ENCODE data around the gene ECHS1. TPM values are rescaled to one million over a fixed set of nuclear protein-coding genes. Genes with fewer than 3 reads are reported as not detected.

The ECHS1 gene
- polyA plus RNA-seq, 1 donor from 2014 or later: 122 TPM

DNA sequence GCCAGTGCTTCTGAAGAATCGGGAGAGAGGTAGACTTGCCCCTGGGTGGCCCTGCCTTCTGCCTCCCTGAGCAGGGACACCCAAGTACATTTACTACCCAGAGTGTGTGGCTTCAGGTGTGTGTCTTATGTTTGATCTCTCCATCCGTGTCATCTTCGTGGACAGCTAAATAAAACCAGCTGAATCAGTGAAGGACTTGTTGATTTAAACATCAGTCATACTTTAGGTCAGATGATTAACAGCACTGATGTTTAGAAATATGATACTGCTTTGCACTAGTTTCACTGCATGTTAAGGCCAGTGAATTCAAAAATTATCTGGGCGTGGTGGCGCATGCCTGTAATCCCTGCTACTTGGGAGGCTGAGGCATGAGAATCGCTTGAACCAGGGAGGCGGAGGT, 24.8 kb upstream of the ECHS1 start:
- Histone ChIP-seq H3K9me2 (ENCODE audit: insufficient read depth, low read length) (no peaks in the 10 kb centered on the region), H3K4me2 (ENCODE audit: low read length) (no peak overlapping the region), H3F3A (ENCODE audit: insufficient read depth, low read length, poor library complexity, severe bottlenecking) (no peaks in the 10 kb centered on the region), H2AFZ (ENCODE audit: low read depth, low read length) (no peak overlapping the region), H3K27ac (ENCODE audit: low read length) (no peak overlapping the region), H3K4me3 (ENCODE audit: low read length) (no peak overlapping the region), H4K20me1 (ENCODE audit: insufficient read depth) (no peaks in the 10 kb centered on the region), H3K27me3 (ENCODE audit: insufficient read depth, low read depth, low read length) (no peaks in the 10 kb centered on the region), H3K9me3 (ENCODE audit: low read length) (no peaks in the 10 kb centered on the region), H3K36me3 (ENCODE audit: insufficient read depth, low read length) (no peaks in the 10 kb centered on the region), H3K79me2 (replicated peaks; ENCODE audit: insufficient read depth, low read length) (peaks cover 6% of the 10 kb centered on the region), H3K9ac (ENCODE audit: low read length) (no peak overlapping the region)
- TF ChIP-seq RAD21 (conservative IDR thresholded peaks at IDR 0.05): no peak
- no peak for TF ChIP-seq SMC3 (conservative IDR thresholded peaks at IDR 0.05; ENCODE audit: poor library complexity)
- TF ChIP-seq, protein P1, sequence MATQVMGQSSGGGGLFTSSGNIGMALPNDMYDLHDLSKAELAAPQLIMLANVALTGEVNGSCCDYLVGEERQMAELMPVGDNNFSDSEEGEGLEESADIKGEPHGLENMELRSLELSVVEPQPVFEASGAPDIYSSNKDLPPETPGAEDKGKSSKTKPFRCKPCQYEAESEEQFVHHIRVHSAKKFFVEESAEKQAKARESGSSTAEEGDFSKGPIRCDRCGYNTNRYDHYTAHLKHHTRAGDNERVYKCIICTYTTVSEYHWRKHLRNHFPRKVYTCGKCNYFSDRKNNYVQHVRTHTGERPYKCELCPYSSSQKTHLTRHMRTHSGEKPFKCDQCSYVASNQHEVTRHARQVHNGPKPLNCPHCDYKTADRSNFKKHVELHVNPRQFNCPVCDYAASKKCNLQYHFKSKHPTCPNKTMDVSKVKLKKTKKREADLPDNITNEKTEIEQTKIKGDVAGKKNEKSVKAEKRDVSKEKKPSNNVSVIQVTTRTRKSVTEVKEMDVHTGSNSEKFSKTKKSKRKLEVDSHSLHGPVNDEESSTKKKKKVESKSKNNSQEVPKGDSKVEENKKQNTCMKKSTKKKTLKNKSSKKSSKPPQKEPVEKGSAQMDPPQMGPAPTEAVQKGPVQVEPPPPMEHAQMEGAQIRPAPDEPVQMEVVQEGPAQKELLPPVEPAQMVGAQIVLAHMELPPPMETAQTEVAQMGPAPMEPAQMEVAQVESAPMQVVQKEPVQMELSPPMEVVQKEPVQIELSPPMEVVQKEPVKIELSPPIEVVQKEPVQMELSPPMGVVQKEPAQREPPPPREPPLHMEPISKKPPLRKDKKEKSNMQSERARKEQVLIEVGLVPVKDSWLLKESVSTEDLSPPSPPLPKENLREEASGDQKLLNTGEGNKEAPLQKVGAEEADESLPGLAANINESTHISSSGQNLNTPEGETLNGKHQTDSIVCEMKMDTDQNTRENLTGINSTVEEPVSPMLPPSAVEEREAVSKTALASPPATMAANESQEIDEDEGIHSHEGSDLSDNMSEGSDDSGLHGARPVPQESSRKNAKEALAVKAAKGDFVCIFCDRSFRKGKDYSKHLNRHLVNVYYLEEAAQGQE (IDR thresholded peaks at IDR 0.05; ENCODE audit: borderline replicate concordance): no peak
- TF ChIP-seq MXI1 (conservative IDR thresholded peaks at IDR 0.05; ENCODE audit: poor library complexity, severe bottlenecking): no peak
- TF ChIP-seq EP300 (conservative IDR thresholded peaks at IDR 0.05; ENCODE audit: poor library complexity, severe bottlenecking): no peak
- TF ChIP-seq, protein P2, sequence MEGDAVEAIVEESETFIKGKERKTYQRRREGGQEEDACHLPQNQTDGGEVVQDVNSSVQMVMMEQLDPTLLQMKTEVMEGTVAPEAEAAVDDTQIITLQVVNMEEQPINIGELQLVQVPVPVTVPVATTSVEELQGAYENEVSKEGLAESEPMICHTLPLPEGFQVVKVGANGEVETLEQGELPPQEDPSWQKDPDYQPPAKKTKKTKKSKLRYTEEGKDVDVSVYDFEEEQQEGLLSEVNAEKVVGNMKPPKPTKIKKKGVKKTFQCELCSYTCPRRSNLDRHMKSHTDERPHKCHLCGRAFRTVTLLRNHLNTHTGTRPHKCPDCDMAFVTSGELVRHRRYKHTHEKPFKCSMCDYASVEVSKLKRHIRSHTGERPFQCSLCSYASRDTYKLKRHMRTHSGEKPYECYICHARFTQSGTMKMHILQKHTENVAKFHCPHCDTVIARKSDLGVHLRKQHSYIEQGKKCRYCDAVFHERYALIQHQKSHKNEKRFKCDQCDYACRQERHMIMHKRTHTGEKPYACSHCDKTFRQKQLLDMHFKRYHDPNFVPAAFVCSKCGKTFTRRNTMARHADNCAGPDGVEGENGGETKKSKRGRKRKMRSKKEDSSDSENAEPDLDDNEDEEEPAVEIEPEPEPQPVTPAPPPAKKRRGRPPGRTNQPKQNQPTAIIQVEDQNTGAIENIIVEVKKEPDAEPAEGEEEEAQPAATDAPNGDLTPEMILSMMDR (IDR thresholded peaks at IDR 0.05; ENCODE audit: poor library complexity, severe bottlenecking): no peak
- TF ChIP-seq EZH2 (IDR thresholded peaks at IDR 0.05; ENCODE audit: borderline replicate concordance, insufficient read depth, low read length, poor library complexity, severe bottlenecking): no peak
- TF ChIP-seq POLR2AphosphoS5 (IDR thresholded peaks at IDR 0.05): no peak

DNA sequence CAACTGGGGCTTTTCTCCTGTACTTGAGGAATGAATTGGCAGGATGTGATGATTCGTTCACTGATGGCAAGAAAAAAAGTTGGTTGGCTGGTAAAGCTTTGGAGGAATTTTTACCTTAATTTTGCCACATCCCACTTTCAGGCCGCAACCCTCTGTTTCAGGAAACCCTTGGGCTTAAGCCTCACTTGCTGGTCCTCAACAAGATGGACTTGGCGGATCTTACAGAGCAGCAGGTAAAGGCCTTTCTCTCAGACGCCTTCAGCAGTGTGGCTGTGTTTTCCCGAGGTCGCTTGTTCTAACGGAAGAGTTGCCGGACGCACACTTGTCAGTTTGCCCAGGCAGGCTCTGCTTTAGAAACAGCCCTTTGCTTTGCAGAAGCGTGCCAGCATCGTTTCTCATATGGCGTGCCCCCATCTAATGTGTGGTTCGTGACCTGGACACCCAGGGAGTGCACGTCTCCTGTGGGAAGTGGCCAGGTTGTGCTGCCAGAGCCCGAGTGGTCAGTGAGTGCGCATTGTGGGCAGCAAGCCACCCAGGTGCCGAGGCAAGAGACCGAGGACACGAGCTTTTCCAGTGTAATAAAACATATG, 23.0 kb upstream of the ECHS1 start:
- Histone ChIP-seq H2AFZ (ENCODE audit: low read depth, low read length) (no peak overlapping the region), H3K79me2 (replicated peaks; ENCODE audit: insufficient read depth, low read length) (peaks cover 6% of the 10 kb centered on the region), H3K4me2 (ENCODE audit: low read length) (no peak overlapping the region), H3K9me3 (ENCODE audit: low read length) (no peaks in the 10 kb centered on the region), H3K9ac (ENCODE audit: low read length) (no peak overlapping the region), H3K4me3 (ENCODE audit: low read length) (no peak overlapping the region), H4K20me1 (ENCODE audit: insufficient read depth) (no peaks in the 10 kb centered on the region), H3F3A (ENCODE audit: insufficient read depth, low read length, poor library complexity, severe bottlenecking) (no peaks in the 10 kb centered on the region), H3K9me2 (ENCODE audit: insufficient read depth, low read length) (no peaks in the 10 kb centered on the region), H3K36me3 (ENCODE audit: insufficient read depth, low read length) (no peaks in the 10 kb centered on the region), H3K27me3 (ENCODE audit: insufficient read depth, low read depth, low read length) (no peaks in the 10 kb centered on the region), H3K27ac (ENCODE audit: low read length) (no peak overlapping the region)
- TF ChIP-seq MXI1 (conservative IDR thresholded peaks at IDR 0.05; ENCODE audit: poor library complexity, severe bottlenecking) (no peak), POLR2AphosphoS5 (IDR thresholded peaks at IDR 0.05) (no peak), RAD21 (conservative IDR thresholded peaks at IDR 0.05) (no peak), EP300 (conservative IDR thresholded peaks at IDR 0.05; ENCODE audit: poor library complexity, severe bottlenecking) (no peak), SMC3 (conservative IDR thresholded peaks at IDR 0.05; ENCODE audit: poor library complexity) (no peak), EZH2 (IDR thresholded peaks at IDR 0.05; ENCODE audit: borderline replicate concordance, insufficient read depth, low read length, poor library complexity, severe bottlenecking) (no peak), TAF1 (IDR thresholded peaks at IDR 0.05; ENCODE audit: low read depth) (no peak)
- TF ChIP-seq, protein P2 (IDR thresholded peaks at IDR 0.05; ENCODE audit: poor library complexity, severe bottlenecking): no peak
- TF ChIP-seq, protein P1 (IDR thresholded peaks at IDR 0.05; ENCODE audit: borderline replicate concordance): no peak

All from neural cell (in vitro differentiated cells).